H1 (cell line): Measurements from ENCODE around the gene PTPN13. TPM values are rescaled to one million over a fixed set of nuclear protein-coding genes. Genes with fewer than 3 reads are reported as not detected.

ENCODE experiments used
- CTCF ChIA-PET: fragments of 300-600 bp; sonication (Branson Sonifier 250); formaldehyde crosslinking; loops from one replicate; lab custom pipeline; 2021; ENCODE audit not compliant: partially characterized antibody; lab: Charles Lee
- POLR2A ChIA-PET: fragments of 300-600 bp; sonication (Branson Sonifier 250); formaldehyde crosslinking; loops from one replicate; lab custom pipeline; 2021; ENCODE audit warnings: inconsistent platforms; ENCODE audit not compliant: partially characterized antibody; lab: Charles Lee
- DNase-seq, 2 experiments: peaks; one replicate each; pipeline versions ENCODE4 v3.0.0 to v3.0.0-alpha.2; 2010 to 2022; ENCODE audit warnings: low spot score in 2 of 2, low read depth in 1 of 2, mixed read lengths in 1 of 2
- FAIRE-seq: peaks from 2 replicates; lab custom pipeline; 2011; peaks lifted over from hg19 to GRCh38; lab: Jason Lieb, UNC
- H2AFZ ChIP-seq: 2 replicates; pipeline ENCODE4 v1.8.1; 2012; ENCODE audit warnings: low read length, inconsistent platforms
- H2AK5ac ChIP-seq: 2 replicates; pipeline ENCODE4 v1.6.1; 2013; ENCODE audit warnings: low read depth, low read length
- H2BK120ac ChIP-seq: replicated peaks from 2 replicates; pipeline ENCODE3; 2013; ENCODE audit warnings: low read depth, low read length, inconsistent platforms
- H2BK12ac ChIP-seq: 2 replicates; pipeline ENCODE4 v1.6.1; 2013; ENCODE audit warnings: low read depth, low read length
- H2BK15ac ChIP-seq: 2 replicates; pipeline ENCODE4 v1.6.1; 2013; ENCODE audit warnings: low read length
- H2BK20ac ChIP-seq: 2 replicates; pipeline ENCODE4 v1.6.1; 2013; ENCODE audit warnings: low read length
- H2BK5ac ChIP-seq: 2 replicates; pipeline ENCODE4 v1.6.1; 2013; ENCODE audit warnings: low read depth, low read length
- H3K14ac ChIP-seq: 2 replicates; pipeline ENCODE4 v1.6.1; 2013; ENCODE audit warnings: inconsistent platforms; ENCODE audit not compliant: insufficient read length
- H3K18ac ChIP-seq: 2 replicates; pipeline ENCODE4 v1.6.1; 2013; ENCODE audit warnings: low read length; ENCODE audit errors: extremely low read depth
- H3K23ac ChIP-seq: 2 replicates; pipeline ENCODE4 v1.6.1; 2013; ENCODE audit warnings: inconsistent platforms; ENCODE audit not compliant: insufficient read length
- H3K23me2 ChIP-seq: 2 replicates; pipeline ENCODE4 v1.6.1; 2013; ENCODE audit warnings: low read depth, low read length
- H3K27ac ChIP-seq: 2 replicates; pipeline ENCODE4 v1.6.1; 2011; ENCODE audit warnings: low read depth, low read length, inconsistent platforms
- H3K27me3 ChIP-seq, 4 experiments: replicated peaks in 1 of 4; 1 replicate in 1 of 4; 2 replicates in 3 of 4; pipeline versions ENCODE4 v1.6.1 to v1.8.1; 2011 to 2013; ENCODE audit warnings: low read length in 3 of 4, mild to moderate bottlenecking in 3 of 4, inconsistent platforms in 2 of 4, mixed read lengths in 2 of 4, moderate library complexity in 1 of 4; ENCODE audit not compliant: control insufficient read depth in 3 of 4, insufficient read depth in 3 of 4; ENCODE audit errors: extremely low read depth in 1 of 4
- H3K36me3 ChIP-seq, 4 experiments: 2 replicates each; pipeline versions ENCODE4 v1.6.1 to v1.8.1; 2011 to 2013; ENCODE audit warnings: mild to moderate bottlenecking in 4 of 4, low read length in 3 of 4, moderate library complexity in 2 of 4, control low read depth in 1 of 4, inconsistent platforms in 1 of 4; ENCODE audit not compliant: insufficient read depth in 4 of 4, control insufficient read depth in 2 of 4
- H3K4ac ChIP-seq: replicated peaks from 2 replicates; pipeline ENCODE3; 2013; ENCODE audit warnings: low read length, low read depth, mixed read lengths, inconsistent platforms; ENCODE audit not compliant: insufficient read length
- H3K4me1 ChIP-seq, 4 experiments: replicated peaks in 1 of 4; 1 replicate in 1 of 4; 2 replicates in 3 of 4; pipeline versions ENCODE4 v1.6.1 to v1.8.1; 2011 to 2013; ENCODE audit warnings: low read length in 3 of 4, inconsistent platforms in 2 of 4, mixed read lengths in 1 of 4; ENCODE audit not compliant: insufficient read depth in 4 of 4, control insufficient read depth in 3 of 4
- H3K4me2 ChIP-seq, 2 experiments: 2 replicates each; pipeline versions ENCODE4 v1.6.1 to v1.8.1; 2011 to 2013; ENCODE audit warnings: low read depth in 2 of 2, low read length in 2 of 2, control low read depth in 1 of 2, inconsistent platforms in 1 of 2, mild to moderate bottlenecking in 1 of 2; ENCODE audit not compliant: insufficient read depth in 1 of 2
- H3K4me3 ChIP-seq, 4 experiments: fragments of 200-600, 300-600 bp in 1 of 4; sonication (generic), shearing (Covaris generic), sonication (Bioruptor Twin) in 1 of 4; 2 replicates each; pipeline versions ENCODE4 v1.5.1 to v1.8.1; 2011 to 2016; ENCODE audit warnings: low read length in 4 of 4, low read depth in 3 of 4, control low read depth in 2 of 4, inconsistent platforms in 2 of 4, mild to moderate bottlenecking in 2 of 4, mixed read lengths in 1 of 4, moderate library complexity in 1 of 4; ENCODE audit not compliant: insufficient read depth in 2 of 4; ENCODE audit errors: extremely low read depth in 1 of 4
- H3K56ac ChIP-seq: replicated peaks from 2 replicates; pipeline ENCODE3; 2013; ENCODE audit warnings: low read depth, mild to moderate bottlenecking, mixed read lengths, low read length, inconsistent platforms; ENCODE audit not compliant: insufficient read length
- H3K79me1 ChIP-seq: 2 replicates; pipeline ENCODE4 v1.6.1; 2013; ENCODE audit warnings: low read depth, low read length, control low read depth
- H3K79me2 ChIP-seq, 2 experiments: 2 replicates each; pipeline versions ENCODE4 v1.6.1 to v1.8.1; 2012 to 2013; ENCODE audit warnings: low read length in 2 of 2, mild to moderate bottlenecking in 2 of 2, inconsistent platforms in 1 of 2; ENCODE audit not compliant: insufficient read depth in 2 of 2, control insufficient read depth in 1 of 2
- H3K9ac ChIP-seq, 4 experiments: replicated peaks in 1 of 4; 1 replicate in 1 of 4; 2 replicates in 3 of 4; pipeline versions ENCODE4 v1.6.1 to v1.8.1; 2011 to 2013; ENCODE audit warnings: low read depth in 3 of 4, low read length in 3 of 4, control low read depth in 2 of 4, mild to moderate bottlenecking in 2 of 4, moderate library complexity in 2 of 4, inconsistent platforms in 1 of 4; ENCODE audit errors: extremely low read depth in 1 of 4
- H3K9me3 ChIP-seq, 2 experiments: 2 replicates each; pipeline versions ENCODE4 v1.6.1 to v1.8.1; 2012 to 2013; ENCODE audit warnings: mild to moderate bottlenecking in 2 of 2, moderate library complexity in 2 of 2, control low read depth in 1 of 2, inconsistent platforms in 1 of 2, low read depth in 1 of 2, low read length in 1 of 2, mixed read lengths in 1 of 2; ENCODE audit not compliant: insufficient read depth in 2 of 2
- H4K20me1 ChIP-seq, 2 experiments: replicated peaks in 1 of 2; 2 replicates each; pipeline versions ENCODE3 to v1.8.1; 2011 to 2013; ENCODE audit warnings: inconsistent platforms in 2 of 2, low read length in 2 of 2, mild to moderate bottlenecking in 1 of 2; ENCODE audit not compliant: insufficient read depth in 2 of 2, control insufficient read depth in 1 of 2
- H4K5ac ChIP-seq: 2 replicates; pipeline ENCODE4 v1.6.1; 2013; ENCODE audit warnings: low read length, low read depth, mixed read lengths, inconsistent platforms; ENCODE audit not compliant: insufficient read length
- H4K8ac ChIP-seq: 2 replicates; pipeline ENCODE4 v1.8.0; 2013; ENCODE audit warnings: mild to moderate bottlenecking, moderate library complexity, low read length, inconsistent platforms; ENCODE audit not compliant: insufficient read depth; ENCODE audit errors: extremely low read depth
- H4K91ac ChIP-seq: replicated peaks from 2 replicates; pipeline ENCODE3; 2013; ENCODE audit warnings: low read length, mixed read lengths, inconsistent platforms; ENCODE audit not compliant: insufficient read length
- CBX8 ChIP-seq: fragments of 300-800, 300-1000 bp; sonication (generic); IDR thresholded peaks from 2 replicates; pipeline ENCODE4 v1.7.1; 2016; ENCODE audit warnings: low read depth, low read length, borderline replicate concordance
- POLR2AphosphoS5 ChIP-seq: IDR thresholded peaks from 2 replicates; pipeline ENCODE4 v1.6.1; 2011; ENCODE audit warnings: low read depth, low read length
- RBBP5 ChIP-seq: IDR thresholded peaks from 2 replicates; pipeline ENCODE4 v1.7.1; 2012; ENCODE audit warnings: low read depth, mild to moderate bottlenecking, inconsistent platforms, low read length, moderate library complexity, borderline replicate concordance
- RNF2 ChIP-seq: fragments of 200-900, 300-1000 bp; sonication (generic); IDR thresholded peaks from 2 replicates; pipeline ENCODE4 v1.7.1; 2016; ENCODE audit warnings: borderline replicate concordance, low read depth, mild to moderate bottlenecking, antibody characterized with exemption, low read length; ENCODE audit not compliant: poor library complexity, severe bottlenecking; ENCODE audit errors: missing control alignments
- TAF1 ChIP-seq: IDR thresholded peaks from 2 replicates; pipeline ENCODE4 v1.6.1; 2011; ENCODE audit warnings: mild to moderate bottlenecking, low read depth, low read length
- TAF7 ChIP-seq: optimal IDR thresholded peaks from 2 replicates; pipeline ENCODE3; 2011; ENCODE audit warnings: low read depth, mild to moderate bottlenecking, inconsistent platforms, low read length, moderate library complexity, borderline replicate concordance
- TBP ChIP-seq: IDR thresholded peaks from 2 replicates; pipeline ENCODE4 v1.6.1; 2011; ENCODE audit warnings: low read depth, low read length, improper control_type of control experiment
- TEAD4 ChIP-seq: IDR thresholded peaks from 2 replicates; pipeline ENCODE4 v1.6.1; 2012; ENCODE audit warnings: low read depth, low read length, inconsistent platforms, mixed read lengths
- WGBS, 2 experiments: shearing (Covaris generic) in 1 of 2; methylation state at CpG; one replicate each; pipeline versions ENCODE4 v1.1.6 to v1.1.7; 2013 to 2015; ENCODE audit warnings: low lambda C conversion rate in 2 of 2, mixed read lengths in 2 of 2, inconsistent platforms in 1 of 2, low coverage in 1 of 2, missing lambda C conversion rate in 1 of 2; ENCODE audit not compliant: insufficient replicate concordance in 2 of 2, insufficient coverage in 1 of 2, insufficient read length in 1 of 2; ENCODE audit errors: extremely low coverage in 1 of 2, missing lambda C conversion rate in 1 of 2; 5-methylcytosine and 5-hydroxymethylcytosine counted together
- polyA plus RNA-seq, 7 experiments: library from polyadenylated mRNA; depleted of rRNA in 3 of 7; stranded (reverse) in 5 of 7; unstranded in 2 of 7; fragments of >200 nt in 5 of 7; fragments of 200-250 nt in 2 of 7; gene quantifications; 1 replicate in 5 of 7; 2 replicates in 1 of 7; 4 replicates in 1 of 7; pipeline versions ENCODE4 v1.2.1 to v1.2.3, GENCODE V29; 2011 to 2013; ENCODE audit warnings: missing spikeins in 2 of 7, mixed read lengths in 2 of 7
- total RNA-seq: library from RNA; stranded (reverse); fragmentation: NEBNext Ultra II Directional; extraction: Animal tissue kit (Norgen Biotek cat#: 25700); gene quantifications from 2 replicates; pipeline ENCODE4 v1.2.1, GENCODE V29; 2021

Gene PTPN13
- total and polyA plus RNA-seq, 2 of the 8 experiments (the other 6 are each of a cell fraction or from before 2014, with no cell fraction given), result 12.7 to 57.9 TPM

DNA sequence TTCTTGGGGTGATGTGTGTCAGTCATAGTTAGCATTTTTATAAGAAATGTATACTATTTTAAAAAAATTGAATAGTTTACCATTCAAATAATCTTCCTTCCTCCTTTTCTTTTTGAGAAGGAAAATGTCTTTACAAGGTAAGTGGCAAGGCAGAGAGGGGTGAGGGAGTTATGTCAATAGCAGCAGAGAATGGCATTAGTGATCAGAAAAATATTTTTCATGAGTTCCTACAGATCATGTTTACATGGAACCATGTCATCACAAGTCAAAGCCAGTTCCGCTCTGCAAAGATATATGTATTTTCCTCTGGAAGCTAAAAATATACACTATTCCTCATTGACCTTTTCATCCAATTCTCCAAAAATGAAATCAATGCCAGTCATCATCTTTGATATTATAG lies 67.3 kb downstream of the PTPN13 start:
- Histone ChIP-seq H3K56ac (no peak overlapping the region), H3K4me1 (no peaks in the 10 kb centered on the region), H3K18ac (no peak overlapping the region), H2AFZ (no peak overlapping the region), H3K79me2 (peaks cover 0 to 6% of the 10 kb centered on the region in 2 experiments; a peak in 2 of 4 replicates), H2BK5ac (no peak overlapping the region), H4K20me1 (peaks cover 0 to 2% of the 10 kb centered on the region in 2 experiments), H3K79me1 (peaks cover 2% of the 10 kb centered on the region; the same call in 1 of the 2 replicates), H3K9me3 (peaks cover 0 to 10% of the 10 kb centered on the region in 2 experiments; a peak in 1 of 4 replicates), H4K5ac (no peak overlapping the region), H2AK5ac (no peak overlapping the region), H3K4me3 (no peak overlapping the region), H4K91ac (no peak overlapping the region), H2BK120ac (no peak overlapping the region), H2BK12ac (no peak overlapping the region), H3K27ac (no peak overlapping the region), H2BK20ac (no peak overlapping the region), H3K4me2 (no peak overlapping the region), H2BK15ac (no peak overlapping the region), H3K4ac (no peak overlapping the region), H3K36me3 (peaks cover 0 to 3% (median 0%) of the 10 kb centered on the region in 4 experiments; a peak in 1 of 8 replicates), H3K23me2 (no peaks in the 10 kb centered on the region), H4K8ac (no peak overlapping the region), H3K9ac (no peak overlapping the region), H3K27me3 (no peaks in the 10 kb centered on the region), H3K14ac (no peak overlapping the region), H3K23ac (no peak overlapping the region)
- ChIA-PET POLR2A (interaction anchor here (0.6 kb wide), 1 partner anchor 438 kb away, joined by 3 read pairs; no protein-coding TSS in a partner anchor), CTCF (no interaction called here)
- no peak for DNase-seq
- no peak for FAIRE-seq
- WGBS, 2 experiments, result 89% methylated on average over 1 of the region's 1 CpG; no CpG with 5 or more reads in 1 of the 2 experiments
- TF ChIP-seq RNF2 (no peak), TEAD4 (no peak), TBP (no peak), TAF1 (no peak), CBX8 (no peak), POLR2AphosphoS5 (no peak), RBBP5 (no peak), TAF7 (no peak)
